HK-2 (cell line): ENCODE data around the gene PILRA.
A peak's percentile ranks its signal among the peaks of the same experiment; 100 is the strongest.
"Not testable (repeated sequence)": the region's sequence is repeated elsewhere in the genome, so short reads cannot be mapped to it uniquely, and the experiment has no call there.

ENCODE experiments used
- DNase-seq: peaks from one replicate; pipeline ENCODE4 v3.0.0-alpha.2; 2018; ENCODE audit not compliant: unreplicated experiment

PILRA gene

DNA sequence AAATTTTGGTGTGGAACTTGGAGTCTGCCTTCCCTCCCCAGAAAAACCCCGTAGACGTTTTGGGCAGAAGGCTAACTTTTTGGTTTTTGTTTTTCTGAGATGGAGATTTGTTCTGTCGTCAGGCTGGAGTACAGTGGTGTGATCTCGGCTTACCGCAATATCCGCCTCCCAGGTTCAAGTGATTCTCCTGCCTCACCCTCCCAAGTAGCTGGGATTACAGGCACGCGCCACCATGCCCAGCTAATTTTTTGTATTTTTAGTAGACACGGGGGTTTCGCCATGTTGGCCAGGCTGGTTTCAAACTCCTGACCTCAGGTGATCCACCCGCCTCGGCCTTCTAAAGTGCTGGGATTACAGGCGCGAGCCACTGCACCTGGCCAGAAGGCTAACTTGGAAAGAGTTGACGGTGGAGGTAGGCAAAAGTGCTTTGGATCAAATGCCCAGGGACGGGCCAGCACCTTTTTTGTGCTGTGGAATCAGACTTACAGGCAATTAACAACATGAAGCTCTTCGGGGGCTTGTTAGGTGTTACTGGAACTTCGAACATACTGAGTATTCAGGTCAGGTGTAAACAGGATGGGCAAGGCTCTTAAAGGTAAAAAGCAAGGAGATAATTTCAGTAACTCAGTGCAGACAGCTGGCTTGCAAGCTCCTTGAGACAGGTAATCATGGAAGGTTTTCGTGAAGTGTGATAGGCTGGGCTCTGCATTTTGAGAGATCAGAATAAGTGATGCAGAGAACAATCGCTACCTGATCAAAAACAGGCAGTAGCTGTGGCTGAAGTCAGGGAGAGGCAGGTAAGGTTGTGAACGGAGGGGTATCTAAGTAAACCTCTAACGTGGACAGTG lies 61.2 kb downstream of the PILRA start:
- no peak for DNase-seq

GRCh38 chr7:100435401-100436304 lies 62.4 kb downstream of the PILRA start:
- DNase-seq: peak; percentile 64

GRCh38 chr7:100437150-100438100 lies 64.1 kb downstream of the PILRA start:
- no peak for DNase-seq

- no peak for DNase-seq
Observed at GRCh38 chr7:100438172-100438571, 64.9 kb downstream of the PILRA start.

GRCh38 chr7:100438731-100439130 lies 65.4 kb downstream of the PILRA start:
- not testable (repeated sequence) for DNase-seq

DNA sequence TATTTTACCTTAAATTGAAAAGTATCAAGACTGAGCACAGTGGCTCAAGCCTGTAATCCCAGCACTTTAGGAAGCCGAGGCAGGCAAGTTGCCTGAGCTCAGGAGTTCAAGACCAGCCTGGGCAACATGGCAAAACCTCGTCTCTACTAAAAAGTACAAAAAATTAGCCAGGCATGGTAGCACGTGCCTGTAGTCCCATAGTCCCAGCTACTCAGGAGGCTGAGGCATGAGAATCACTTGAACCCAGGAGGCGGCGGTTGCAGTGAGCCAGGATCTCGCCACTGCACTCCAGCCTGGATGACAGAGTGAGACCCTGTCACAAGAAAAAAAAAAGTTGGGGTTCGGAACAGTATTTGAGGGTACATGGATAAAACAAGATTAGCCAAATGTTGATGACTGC lies 66.0 kb downstream of the PILRA start:
- not testable (repeated sequence) for DNase-seq

DNA sequence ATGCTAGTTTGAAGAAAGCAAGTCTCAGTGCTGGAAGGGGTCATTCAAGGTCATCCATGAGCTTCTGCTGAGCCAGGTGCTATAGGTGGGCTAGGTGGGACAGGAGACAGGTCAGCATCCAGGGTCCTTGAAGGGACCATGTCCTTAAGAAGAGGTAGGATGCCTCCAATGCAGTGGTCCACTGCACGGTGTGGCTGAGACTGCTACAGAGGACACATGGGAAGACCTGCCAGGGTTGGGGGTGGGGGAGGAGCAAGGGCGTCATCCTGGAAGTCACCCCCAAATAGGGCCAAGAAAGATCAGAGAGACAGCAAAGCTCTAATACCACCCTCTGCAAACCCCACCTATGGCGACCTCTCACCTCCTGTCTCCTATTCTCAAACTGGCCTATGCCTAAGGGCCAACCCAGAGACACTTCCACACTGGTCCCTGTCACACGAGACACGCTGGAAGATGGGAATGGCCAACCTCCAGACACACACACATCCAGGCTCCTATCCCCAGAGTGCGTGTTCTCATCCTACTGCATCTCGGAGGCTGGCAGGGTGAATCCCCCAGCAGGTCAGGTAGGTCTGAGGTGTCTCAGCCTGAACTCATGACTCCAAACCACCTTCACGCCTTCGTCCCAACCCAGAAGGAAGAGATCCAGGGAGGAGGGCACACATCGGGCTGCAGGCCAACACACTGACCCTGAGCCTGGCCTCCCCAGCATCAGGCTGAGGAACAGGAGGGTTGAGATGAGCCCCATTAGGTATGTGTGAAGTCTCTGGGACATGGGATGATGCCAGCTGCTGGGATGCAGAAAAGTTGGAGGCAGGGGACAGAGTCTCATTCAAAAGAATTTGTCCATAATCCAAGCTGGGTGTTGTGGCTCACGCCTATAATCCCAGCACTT lies 68.6 kb downstream of the PILRA start:
- no peak for DNase-seq

GRCh38 chr7:100443096-100443840 lies 70.0 kb downstream of the PILRA start:
- DNase-seq: no peak

DNA sequence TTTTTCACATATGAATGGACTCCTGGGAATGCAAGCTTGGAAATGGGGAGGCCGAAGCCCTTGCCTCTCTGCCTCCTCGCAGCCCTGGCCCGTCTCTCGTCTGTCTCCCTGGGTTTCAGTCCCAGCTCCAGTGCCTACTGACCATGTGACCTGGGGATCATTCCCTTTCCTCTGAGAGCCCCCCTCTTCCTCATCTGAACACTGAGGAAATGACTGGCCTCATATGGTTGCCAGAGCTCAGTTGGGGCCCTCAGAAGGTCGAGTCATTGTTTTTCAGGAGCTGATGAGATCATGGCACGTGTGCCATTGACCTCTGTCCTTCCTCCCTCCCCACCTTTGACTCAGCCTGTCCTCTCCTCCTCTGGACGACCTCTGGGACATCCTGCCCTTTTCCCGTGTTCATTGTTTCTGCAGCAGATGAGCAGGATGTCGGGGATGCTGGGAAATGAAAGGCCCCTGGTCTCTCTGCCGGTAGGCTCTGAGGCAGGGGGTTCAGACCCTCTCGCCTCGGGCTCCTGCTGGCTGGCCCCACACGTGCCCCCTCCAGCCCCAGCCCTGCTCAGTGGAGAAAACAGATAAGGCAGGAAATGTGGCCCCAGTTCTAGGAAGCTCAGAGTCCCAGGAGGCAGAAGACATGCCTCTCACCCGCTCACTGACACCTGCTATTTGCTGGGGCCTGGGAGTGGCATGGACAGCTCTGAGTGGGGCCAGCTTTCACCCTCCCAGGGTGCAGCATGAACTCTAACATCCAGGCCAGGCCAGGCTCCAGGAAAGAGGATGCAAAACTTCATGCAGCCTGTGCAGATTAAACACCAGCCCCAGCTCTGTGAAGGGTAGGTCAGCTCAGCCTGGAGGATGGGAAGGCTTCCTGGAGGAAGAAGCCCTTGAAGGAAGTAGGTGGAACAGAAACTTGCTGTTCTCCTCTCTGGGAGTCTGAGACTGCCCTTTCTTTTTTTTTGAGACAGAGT lies 71.3 kb downstream of the PILRA start:
- peak; percentile 59 for DNase-seq

- DNase-seq: no peak
Observed at GRCh38 chr7:100446040-100446439, 72.8 kb downstream of the PILRA start.

- not testable (repeated sequence) for DNase-seq
Observed at GRCh38 chr7:100447363-100447762, 74.1 kb downstream of the PILRA start.

DNA sequence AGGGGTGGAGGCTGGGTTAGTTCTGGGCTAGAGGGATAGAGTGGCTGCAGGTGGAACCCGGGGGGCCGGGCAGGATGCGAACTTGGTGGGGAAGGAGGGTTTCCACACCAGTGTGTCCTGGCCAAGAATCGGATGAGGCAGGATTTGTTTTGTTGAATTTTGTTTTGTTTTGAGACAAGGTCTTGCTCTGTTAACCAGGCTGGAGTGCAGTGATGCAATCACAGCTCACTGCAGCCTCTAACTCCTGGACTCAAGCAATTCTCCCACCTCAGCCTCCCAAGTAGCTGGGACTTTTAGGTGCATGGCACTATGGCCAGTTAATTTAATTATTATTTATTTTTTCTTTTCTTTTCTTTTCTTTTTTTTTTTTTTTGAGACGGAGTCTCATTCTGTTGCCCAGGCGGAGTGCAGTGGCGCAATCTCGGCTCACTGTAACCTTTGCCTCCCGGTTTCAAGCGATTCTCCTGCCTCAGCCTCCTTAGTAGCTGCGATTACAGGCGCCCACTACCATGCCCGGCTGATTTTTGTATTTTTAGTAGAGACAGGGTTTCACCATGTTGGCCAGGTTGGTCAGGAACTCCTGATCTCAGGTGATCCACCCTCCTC lies 76.0 kb downstream of the PILRA start:
- DNase-seq: no peak
